Body of pancreas (tissue), 4 donors: ENCODE measurements around the gene NUBPL.

Source experiments
- POLR2A ChIP-seq, 3 donors: fragments of 450-650 bp; IDR thresholded peaks; one replicate each; pipeline ENCODE4 v1.6.1; 2016; ENCODE audit warnings: antibody characterized with exemption in 3 of 3, mild to moderate bottlenecking in 2 of 3
- TF ChIP-seq, protein P1 (sequence below), 7 experiments: fragments of 450-650 bp in 4 of 7; fragments of 200-600 bp in 3 of 7; sonication (generic) in 3 of 7; IDR thresholded peaks; one replicate each; pipeline ENCODE4 v1.5.1; 2016 to 2019; ENCODE audit warnings: antibody characterized with exemption in 7 of 7

DNA sequence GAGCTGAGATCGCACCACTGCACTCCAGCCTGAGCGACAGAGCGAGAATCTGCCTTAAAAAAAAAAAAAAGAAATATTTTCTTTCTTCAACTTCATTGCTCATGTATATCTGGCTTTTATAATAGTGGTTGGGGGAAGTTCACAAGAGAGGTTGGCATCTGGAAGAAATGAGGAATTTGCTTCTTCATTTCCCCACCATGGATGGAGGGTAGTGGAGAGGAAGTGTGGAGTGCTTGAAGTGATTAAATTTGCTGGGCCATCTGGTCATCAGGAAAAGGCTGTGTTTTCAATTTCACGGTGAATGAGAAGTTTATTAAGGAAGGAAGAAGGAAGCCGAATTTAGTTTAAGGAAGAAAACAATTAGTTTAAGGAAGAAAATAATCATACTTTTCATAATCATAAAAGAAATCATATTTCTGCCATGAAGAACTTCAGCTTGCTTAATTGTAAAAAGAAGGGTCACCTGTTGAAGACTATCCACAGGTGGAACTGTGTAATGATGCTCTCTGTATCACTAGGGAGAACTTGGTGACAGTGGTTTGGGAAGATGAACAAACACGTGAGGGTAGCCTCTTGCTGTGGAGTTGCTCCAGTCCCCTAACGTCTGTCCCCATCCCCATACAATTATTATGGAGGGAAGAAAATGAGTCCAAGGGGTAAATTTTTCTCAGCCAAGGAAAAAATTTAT, 318.6 kb downstream of the NUBPL start:
- TF ChIP-seq, protein P1, sequence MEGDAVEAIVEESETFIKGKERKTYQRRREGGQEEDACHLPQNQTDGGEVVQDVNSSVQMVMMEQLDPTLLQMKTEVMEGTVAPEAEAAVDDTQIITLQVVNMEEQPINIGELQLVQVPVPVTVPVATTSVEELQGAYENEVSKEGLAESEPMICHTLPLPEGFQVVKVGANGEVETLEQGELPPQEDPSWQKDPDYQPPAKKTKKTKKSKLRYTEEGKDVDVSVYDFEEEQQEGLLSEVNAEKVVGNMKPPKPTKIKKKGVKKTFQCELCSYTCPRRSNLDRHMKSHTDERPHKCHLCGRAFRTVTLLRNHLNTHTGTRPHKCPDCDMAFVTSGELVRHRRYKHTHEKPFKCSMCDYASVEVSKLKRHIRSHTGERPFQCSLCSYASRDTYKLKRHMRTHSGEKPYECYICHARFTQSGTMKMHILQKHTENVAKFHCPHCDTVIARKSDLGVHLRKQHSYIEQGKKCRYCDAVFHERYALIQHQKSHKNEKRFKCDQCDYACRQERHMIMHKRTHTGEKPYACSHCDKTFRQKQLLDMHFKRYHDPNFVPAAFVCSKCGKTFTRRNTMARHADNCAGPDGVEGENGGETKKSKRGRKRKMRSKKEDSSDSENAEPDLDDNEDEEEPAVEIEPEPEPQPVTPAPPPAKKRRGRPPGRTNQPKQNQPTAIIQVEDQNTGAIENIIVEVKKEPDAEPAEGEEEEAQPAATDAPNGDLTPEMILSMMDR (IDR thresholded peaks at IDR 0.05), result no peak
- TF ChIP-seq POLR2A (IDR thresholded peaks at IDR 0.05), result no peak
